ENCODE data around the gene ST6GALNAC6.
"Not testable (repeated sequence)": the region's sequence is repeated elsewhere in the genome, so short reads cannot be mapped to it uniquely, and the experiment has no call there.

ST6GALNAC6 gene

GRCh38 chr9:127854960-127855359 lies 44.4 kb downstream of the ST6GALNAC6 start:
- DNase-seq (ENCODE audit: low read depth): no peak

- no peak for DNase-seq (ENCODE audit: low read depth)
Observed at GRCh38 chr9:127854184-127854806, 45.1 kb downstream of the ST6GALNAC6 start, which contains the start of gene ENG. TSS of gene ENG (minus strand) at chr9:127854658. CDS start at chr9:127854355, 303 bp downstream.

GRCh38 chr9:127853312-127854183 lies 45.9 kb downstream of the ST6GALNAC6 start:
- no peak for DNase-seq (ENCODE audit: low read depth)

GRCh38 chr9:127852829-127853228 lies 46.6 kb downstream of the ST6GALNAC6 start:
- no peak for DNase-seq (ENCODE audit: low read depth)

GRCh38 chr9:127850286-127850830 lies 49.0 kb downstream of the ST6GALNAC6 start:
- no peak for DNase-seq (ENCODE audit: low read depth)

- DNase-seq (ENCODE audit: low read depth): no peak
Observed at GRCh38 chr9:127848756-127849504, 50.5 kb downstream of the ST6GALNAC6 start.

- DNase-seq (ENCODE audit: low read depth): no peak
Observed at GRCh38 chr9:127847833-127848755, 51.3 kb downstream of the ST6GALNAC6 start.

GRCh38 chr9:127847178-127847510 lies 52.3 kb downstream of the ST6GALNAC6 start:
- no peak for DNase-seq (ENCODE audit: low read depth)

GRCh38 chr9:127846443-127847177 lies 52.8 kb downstream of the ST6GALNAC6 start:
- DNase-seq (ENCODE audit: low read depth): no peak

- not testable (repeated sequence) for DNase-seq (ENCODE audit: low read depth)
Observed at GRCh38 chr9:127845619-127846018, 53.8 kb downstream of the ST6GALNAC6 start.

GRCh38 chr9:127844821-127845359 lies 54.5 kb downstream of the ST6GALNAC6 start:
- no peak for DNase-seq (ENCODE audit: low read depth)

GRCh38 chr9:127841087-127841835 lies 58.1 kb downstream of the ST6GALNAC6 start:
- DNase-seq (ENCODE audit: low read depth): no peak

- DNase-seq (ENCODE audit: low read depth): no peak
Observed at GRCh38 chr9:127838375-127839078, 60.9 kb downstream of the ST6GALNAC6 start.

- no peak for DNase-seq (ENCODE audit: low read depth)
Observed at GRCh38 chr9:127837346-127837745, 62.1 kb downstream of the ST6GALNAC6 start.

- not testable (repeated sequence) for DNase-seq (ENCODE audit: low read depth)
Observed at GRCh38 chr9:127836561-127836960, 62.8 kb downstream of the ST6GALNAC6 start.

- DNase-seq (ENCODE audit: low read depth): no peak
Observed at GRCh38 chr9:127835991-127836516, 63.3 kb downstream of the ST6GALNAC6 start.
